Ovary (tissue), 9 donors: ENCODE results near the gene BACH1. TPM values are rescaled to one million over a fixed set of nuclear protein-coding genes. Genes with fewer than 3 reads are reported as not detected.

Experiments used
- DNase-seq, 5 donors: peaks; one replicate each; pipeline ENCODE4 v3.0.0-alpha.2; 2019 to 2020
- H3K27ac ChIP-seq, 2 donors: fragments of 200-600 bp; one replicate each; pipeline versions ENCODE4 v1.5.1 to v1.8.0; 2019 to 2022
- H3K27me3 ChIP-seq: fragments of 200-600 bp; one replicate; pipeline ENCODE4 v1.8.0; 2022
- H3K36me3 ChIP-seq: fragments of 200-600 bp; sonication (generic); one replicate; pipeline ENCODE4 v1.5.1; 2019
- H3K4me1 ChIP-seq: one replicate; pipeline ENCODE4 v1.8.1; 2013; ENCODE audit warnings: mild to moderate bottlenecking, moderate library complexity; ENCODE audit not compliant: insufficient read depth
- H3K4me3 ChIP-seq: fragments of 200-600 bp; sonication (generic); one replicate; pipeline ENCODE4 v1.5.1; 2017
- H3K9me3 ChIP-seq, 2 donors: fragments of 200-600 bp in 1 of 2; sonication (generic) in 1 of 2; one replicate each; pipeline versions ENCODE4 v1.5.1 to v1.8.1; 2013 to 2019; ENCODE audit warnings: mild to moderate bottlenecking in 1 of 2, moderate library complexity in 1 of 2
- CTCF ChIP-seq, 3 donors: fragments of 450-650 bp in 2 of 3; fragments of 200-600 bp in 1 of 3; IDR thresholded peaks; one replicate each; pipeline versions ENCODE4 v1.5.1 to v1.8.0; 2016 to 2022; ENCODE audit warnings: antibody characterized with exemption in 3 of 3, mild to moderate bottlenecking in 1 of 3
- EP300 ChIP-seq: sonication (generic); formaldehyde crosslinking; IDR thresholded peaks from one replicate; pipeline ENCODE4 v1.6.1; 2017; ENCODE audit warnings: antibody characterized with exemption
- POLR2A ChIP-seq: fragments of 450-650 bp; IDR thresholded peaks from one replicate; pipeline ENCODE4 v1.6.1; 2017; ENCODE audit warnings: antibody characterized with exemption, mild to moderate bottlenecking, moderate library complexity
- WGBS, 3 donors: extraction: QIAGEN DNeasy Blood & Tissue Kit in 1 of 3; methylation state at CpG; one replicate each; pipeline versions ENCODE4 v1.1.5 to v1.1.7; 2013 to 2017; 5-methylcytosine and 5-hydroxymethylcytosine counted together
- intact Hi-C, 4 donors: fragments of 100-400 bp; cut with DNase I; formaldehyde crosslinking; loops; one replicate each; pipeline versions ENCODE4 v1.11.0 to v1.15.1; 2022 to 2023
- polyA plus RNA-seq, 2 donors: library from polyadenylated mRNA; stranded (reverse); fragments of 200-250 nt in 1 of 2; fragments of 350-450 nt in 1 of 2; fragmentation: Illumina TruSeq in 1 of 2; extraction: RNeasy Lipid Tissue Mini Kit (QIAGEN cat#74804) in 1 of 2; gene quantifications; one replicate each; pipeline ENCODE4 v1.2.3, GENCODE V29; 2013 to 2014
- total RNA-seq, 7 donors: library from RNA; depleted of rRNA in 2 of 7; stranded (reverse); fragments of >200 nt in 2 of 7; fragmentation: NEBNext Ultra II Directional in 3 of 7; extraction: Animal tissue kit (Norgen Biotek cat#: 25700) in 3 of 7; gene quantifications; one replicate each; pipeline versions ENCODE4 v1.1.0 to v1.2.4, GENCODE V29; 2016 to 2023
- donor health status: DM: no; HTN: no; CAD: no; lungs with moderate emphysema.
- donor health status: DM: no; HTN: no; CAD: no.
- donor health status: Bipolar disorder and iron deficiency.
- donor health status: DM: yes; HTN: yes; CAD: no.
- donor health status: DM: no; HTN: no; CAD: no.
- donor health status: DM: yes; HTN: yes; CAD: no.

The BACH1 gene
- total and polyA plus RNA-seq, 9 donors: 11.4 to 77.0 (median 52.3) TPM

- H3K4me3 ChIP-seq: no peak overlapping the region
- no peak overlapping the region for H3K27ac ChIP-seq
- DNase-seq: no peak
- no peaks in the 10 kb centered on the region for H3K9me3 ChIP-seq
- intact Hi-C loops: no loop called here
- TF ChIP-seq POLR2A (no peak), CTCF (IDR thresholded peaks at IDR 0.05) (no peak), EP300 (no peak)
- 93 to 95% (median 94%) methylated on average over 7 of the region's 7 CpGs for WGBS, 3 donors
- H3K4me1 ChIP-seq: peaks cover 2% of the 10 kb centered on the region
- no peaks in the 10 kb centered on the region for H3K27me3 ChIP-seq
- H3K36me3 ChIP-seq: no peaks in the 10 kb centered on the region
Observed at GRCh38 chr21:29261555-29262540, 36.9 kb upstream of the BACH1 start.

- TF ChIP-seq CTCF (IDR thresholded peaks at IDR 0.05) (no peak), EP300 (no peak), POLR2A (no peak)
- intact Hi-C loops: no loop called here
- 62 to 86% (median 70%) methylated on average over 1 of the region's 1 CpG for WGBS, 3 donors
- Histone ChIP-seq H3K9me3 (no peaks in the 10 kb centered on the region), H3K4me1 (no peaks in the 10 kb centered on the region), H3K36me3 (no peaks in the 10 kb centered on the region), H3K4me3 (no peak overlapping the region), H3K27me3 (no peaks in the 10 kb centered on the region), H3K27ac (no peak overlapping the region)
- no peak for DNase-seq
Observed at GRCh38 chr21:29264721-29265120, 34.0 kb upstream of the BACH1 start.

- Histone ChIP-seq H3K4me1 (no peaks in the 10 kb centered on the region), H3K4me3 (no peak overlapping the region), H3K9me3 (no peaks in the 10 kb centered on the region), H3K36me3 (no peaks in the 10 kb centered on the region), H3K27me3 (no peaks in the 10 kb centered on the region), H3K27ac (no peak overlapping the region)
- 85 to 87% (median 85%) methylated on average over 6 of the region's 6 CpGs for WGBS, 3 donors
- intact Hi-C loops: no loop called here
- DNase-seq: no peak
- TF ChIP-seq CTCF (IDR thresholded peaks at IDR 0.05): no peak
- no peak for TF ChIP-seq EP300
- no peak for TF ChIP-seq POLR2A
Observed at GRCh38 chr21:29265690-29266479, 32.8 kb upstream of the BACH1 start.

GRCh38 chr21:29267666-29268065 lies 31.1 kb upstream of the BACH1 start:
- Histone ChIP-seq H3K36me3 (no peaks in the 10 kb centered on the region), H3K27ac (no peak overlapping the region), H3K4me3 (no peak overlapping the region), H3K4me1 (no peaks in the 10 kb centered on the region), H3K27me3 (no peaks in the 10 kb centered on the region), H3K9me3 (no peaks in the 10 kb centered on the region)
- TF ChIP-seq POLR2A (no peak), EP300 (no peak), CTCF (IDR thresholded peaks at IDR 0.05) (no peak)
- intact Hi-C loops: no loop called here
- DNase-seq: no peak
